SK-MEL-5 (cell line): ENCODE data around the gene AGPAT3. TPM values are rescaled to one million over a fixed set of nuclear protein-coding genes. Genes with fewer than 3 reads are reported as not detected.

Source experiments
- DNase-seq: peaks from one replicate; pipeline ENCODE4 v3.0.0-alpha.2; 2016; ENCODE audit warnings: low read depth, low spot score
- in situ Hi-C: cut with HindIII; loops from 2 replicates; pipeline ENCODE4 v1.10.0; 2016; ENCODE audit warnings: low sequenced_read_pairs, high pct_unique_total_duplicates, low pct_unique_long_range_greater_than_20kb
- total RNA-seq: library from RNA; depleted of rRNA; stranded (reverse); fragments of >200 nt; shearing (Covaris generic); gene quantifications from 2 replicates; pipeline ENCODE4 v1.2.3, GENCODE V29; 2014

The AGPAT3 gene
- total RNA-seq, 1 experiment from 2014 or later: 22.5 TPM

DNA sequence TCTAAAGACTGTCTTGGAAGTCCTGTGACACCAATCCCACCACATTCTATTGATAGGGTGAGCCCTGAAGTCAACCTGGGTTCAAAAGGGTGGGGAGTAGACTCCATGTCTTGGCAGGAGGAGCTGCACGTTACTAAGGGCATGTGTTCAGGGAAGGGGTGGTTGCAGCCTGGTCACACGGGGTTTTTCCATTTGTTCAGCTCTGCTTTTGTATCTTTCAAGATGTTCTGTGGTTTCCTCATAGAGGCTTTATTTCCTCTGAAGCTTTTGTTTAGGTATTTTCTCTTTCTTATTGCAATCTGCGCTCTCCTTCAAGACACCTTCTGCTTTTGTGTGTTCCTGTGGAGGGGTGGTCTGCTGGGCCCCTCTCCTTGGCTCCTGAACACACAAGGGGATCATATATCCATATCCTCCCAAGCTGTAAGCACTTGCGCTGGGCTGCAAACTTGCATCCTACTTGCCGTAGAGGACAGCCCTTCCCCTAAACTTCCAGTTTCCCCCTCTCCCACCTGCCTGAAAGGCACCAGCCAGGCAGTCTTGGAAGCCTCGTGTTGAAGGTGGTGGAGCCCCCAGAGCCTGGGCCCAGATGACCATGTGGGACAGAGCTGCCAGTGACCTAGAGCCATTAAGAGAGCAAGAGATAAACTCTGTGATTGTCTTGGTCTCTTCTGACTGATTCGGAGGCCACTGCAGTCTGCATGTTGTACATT lies 84.6 kb downstream of the AGPAT3 start:
- in situ Hi-C loops: no loop called here
- DNase-seq: no peak

DNA sequence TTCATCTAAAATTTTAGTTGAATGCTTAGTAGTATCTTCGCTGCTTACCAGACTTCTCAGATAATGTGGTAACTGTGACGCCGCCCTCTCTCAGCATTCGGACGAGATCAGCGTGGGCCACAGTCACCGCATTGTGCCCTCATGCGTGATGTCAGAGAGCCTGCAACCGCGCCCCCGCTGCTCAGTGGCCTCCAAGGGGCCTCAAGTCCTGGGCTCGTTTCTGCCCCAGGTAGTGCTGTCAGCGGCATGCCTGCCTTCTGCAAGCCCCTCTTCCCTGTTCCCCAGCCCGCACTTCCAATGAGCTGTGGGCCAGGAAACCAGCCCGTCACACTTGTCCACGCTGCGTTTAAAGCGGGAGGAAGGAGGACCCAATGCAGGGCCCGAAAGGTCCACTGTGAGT lies 85.5 kb downstream of the AGPAT3 start:
- in situ Hi-C loops: no loop called here
- DNase-seq: no peak

DNA sequence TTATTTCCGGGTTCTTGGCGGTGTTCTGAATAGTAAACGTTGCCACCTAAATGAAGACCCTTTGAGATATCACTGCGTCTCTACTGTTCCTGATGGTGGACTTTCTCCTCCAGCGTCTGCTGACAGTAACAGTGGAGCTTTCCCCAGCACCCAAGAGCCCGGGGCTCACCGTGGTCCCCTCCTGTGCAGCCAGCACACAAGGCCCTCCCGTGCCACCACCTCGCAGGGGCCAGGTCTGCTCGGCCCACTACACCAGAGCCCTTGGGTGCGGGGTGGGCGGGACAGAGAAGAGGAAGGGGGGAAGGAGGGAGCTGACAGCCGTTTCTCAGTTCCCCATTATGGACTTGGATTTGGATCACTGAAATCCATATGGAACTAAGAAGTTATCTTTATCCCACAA lies 85.9 kb downstream of the AGPAT3 start:
- in situ Hi-C loops: no loop called here
- DNase-seq: no peak

DNA sequence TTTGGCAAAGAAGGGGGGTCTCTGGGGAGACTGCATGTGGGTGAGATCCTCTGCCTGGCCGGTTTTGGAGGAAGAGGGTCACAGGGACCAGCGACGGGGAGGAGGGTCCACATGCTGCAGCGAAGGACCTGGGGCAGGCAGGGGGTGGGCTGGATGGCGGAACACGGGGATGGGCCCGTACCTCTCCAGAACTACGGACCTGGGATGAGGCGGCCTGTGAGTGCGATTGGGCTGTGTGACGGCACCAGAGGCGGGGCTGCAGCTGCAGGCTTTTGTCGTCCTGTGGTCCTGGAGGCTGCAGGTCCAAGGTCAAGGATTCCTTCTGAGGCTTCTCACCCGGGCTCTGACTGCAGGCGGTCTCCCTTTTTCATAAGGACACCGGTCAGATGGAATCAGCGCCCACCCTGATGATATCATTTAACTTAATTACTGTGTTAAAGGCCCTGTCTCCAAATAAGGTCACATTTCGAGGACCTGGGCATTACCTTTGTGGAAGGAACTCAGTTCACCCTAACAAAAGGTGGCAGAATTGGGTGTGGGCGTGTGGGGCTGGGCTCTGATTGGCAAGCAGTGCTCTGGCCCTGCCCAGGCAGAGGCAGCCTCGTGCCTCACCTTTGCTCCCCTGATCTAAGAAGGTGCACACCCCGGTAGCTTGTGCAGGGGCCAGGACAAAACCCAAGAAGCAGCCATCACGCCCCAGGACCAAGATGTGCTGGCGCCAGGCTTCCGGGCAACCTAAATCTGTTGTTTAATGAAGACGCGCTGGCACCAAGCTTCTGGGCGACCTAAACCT lies 87.1 kb downstream of the AGPAT3 start:
- in situ Hi-C loops: no loop called here

DNA sequence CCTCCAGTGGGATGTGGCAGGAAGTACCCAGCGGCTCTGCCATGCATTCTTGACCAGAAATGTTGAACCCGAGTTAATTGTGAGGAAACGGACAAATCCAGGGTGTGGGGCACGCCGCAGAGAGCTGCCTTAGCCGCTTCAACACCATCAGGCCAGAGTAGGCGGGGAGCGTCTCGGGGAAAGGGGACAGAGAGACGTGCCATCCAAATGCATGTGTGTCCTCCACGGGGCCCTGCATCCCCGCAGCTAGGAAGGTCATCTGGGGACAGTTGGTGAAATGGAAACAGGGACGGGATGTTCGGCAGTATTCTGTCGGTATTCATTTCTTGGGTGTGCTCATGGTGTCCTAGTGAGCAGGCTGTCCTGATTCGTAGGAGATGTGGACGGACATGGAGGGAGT lies 88.0 kb downstream of the AGPAT3 start:
- no peak for DNase-seq
- in situ Hi-C loops: no loop called here

More for the DNA sequence above, 87.1 kb downstream of the AGPAT3 start:
- no peak for DNase-seq

DNA sequence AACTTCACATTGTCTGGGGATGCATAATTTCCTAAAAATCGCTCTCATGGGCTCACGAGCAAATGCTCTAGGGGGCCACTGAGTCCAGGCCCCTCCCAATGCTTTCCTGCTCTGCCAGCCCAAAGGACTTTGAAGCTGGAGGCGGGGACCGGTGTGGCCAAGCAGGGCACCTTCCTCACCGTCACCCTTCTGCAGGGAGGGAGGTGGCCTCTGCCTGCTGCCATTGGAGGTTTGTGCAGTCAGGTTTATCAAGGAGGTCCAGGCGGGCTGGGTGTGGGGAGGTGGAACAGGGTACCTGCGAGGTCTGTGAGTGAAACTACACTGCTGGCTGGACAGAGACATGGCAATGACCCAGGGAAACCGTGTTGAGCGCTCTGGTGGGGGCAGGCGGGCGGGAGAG lies 89.0 kb downstream of the AGPAT3 start:
- in situ Hi-C loops: no loop called here
- DNase-seq: no peak

DNA sequence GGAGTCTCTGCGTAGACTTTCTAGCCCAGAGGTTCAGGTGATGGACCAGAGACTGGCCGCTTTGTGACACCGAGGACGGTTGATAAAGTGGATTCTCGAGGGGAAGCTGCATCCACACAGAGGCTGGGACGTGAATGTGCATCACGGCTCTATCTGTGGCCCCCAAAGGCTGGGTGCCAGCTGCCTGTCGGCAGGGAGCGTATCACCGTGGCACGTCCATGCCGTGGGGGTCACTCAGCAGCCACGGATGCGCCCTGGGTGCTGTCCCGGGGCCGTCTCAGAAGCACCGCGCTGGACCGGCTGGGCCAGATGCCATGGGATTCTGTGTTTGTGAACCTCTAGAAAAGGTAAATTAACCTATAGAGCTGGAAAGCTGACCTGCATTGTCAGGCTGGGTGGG lies 89.9 kb downstream of the AGPAT3 start:
- in situ Hi-C loops: no loop called here
- no peak for DNase-seq

DNA sequence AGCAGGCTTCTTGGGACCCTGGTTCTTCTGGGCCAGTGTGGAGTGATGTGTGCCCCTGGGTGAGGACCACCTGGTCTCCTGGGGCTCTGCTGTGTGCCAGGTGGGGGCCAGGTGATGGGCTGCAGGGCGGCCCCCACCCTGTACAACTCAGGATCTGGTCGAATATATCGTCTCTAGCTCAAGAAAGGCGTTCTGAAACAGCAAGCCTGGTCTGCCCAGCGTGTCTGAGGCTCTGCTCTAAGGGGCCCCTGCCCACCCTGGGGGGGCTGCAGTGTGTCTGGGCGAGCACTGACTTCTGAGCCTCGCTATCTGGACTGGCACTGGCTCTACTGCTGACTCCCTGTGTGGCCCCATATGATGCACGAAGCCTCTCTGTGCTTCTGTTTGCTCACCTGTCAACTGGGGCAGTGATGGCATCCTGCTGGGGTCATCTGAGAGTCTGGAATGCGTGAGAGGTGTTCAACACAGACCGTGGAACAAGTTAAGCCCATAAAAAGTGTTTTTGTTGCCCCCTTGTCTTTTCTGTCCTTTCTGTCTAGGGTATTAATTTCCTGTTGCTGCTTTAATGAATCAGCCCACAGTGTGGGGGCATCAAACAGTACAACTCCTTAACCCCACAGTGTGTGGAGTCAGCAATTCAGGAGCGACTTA lies 91.1 kb downstream of the AGPAT3 start:
- DNase-seq: no peak

DNA sequence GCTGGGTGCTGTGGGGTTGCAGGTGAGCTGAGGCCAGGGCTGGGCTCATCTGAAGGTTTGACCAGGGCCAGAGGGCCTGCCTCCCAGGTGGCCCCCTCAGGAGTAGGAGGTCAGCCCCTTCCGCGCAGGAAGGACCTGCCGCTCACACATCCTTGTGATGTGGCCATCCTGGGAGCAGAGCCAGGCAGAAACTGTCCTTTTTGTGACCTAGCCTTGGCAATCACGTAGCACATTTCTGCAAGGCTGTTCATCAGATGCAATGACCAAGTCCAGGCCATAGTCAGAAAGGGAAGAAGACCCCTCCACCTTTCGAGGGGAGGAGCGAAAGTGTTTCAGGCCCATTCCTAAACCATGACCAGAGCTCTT lies 91.6 kb downstream of the AGPAT3 start:
- no peak for DNase-seq
- in situ Hi-C loops: no loop called here

More for the DNA sequence above, 91.1 kb downstream of the AGPAT3 start:
- in situ Hi-C loops: no loop called here

DNA sequence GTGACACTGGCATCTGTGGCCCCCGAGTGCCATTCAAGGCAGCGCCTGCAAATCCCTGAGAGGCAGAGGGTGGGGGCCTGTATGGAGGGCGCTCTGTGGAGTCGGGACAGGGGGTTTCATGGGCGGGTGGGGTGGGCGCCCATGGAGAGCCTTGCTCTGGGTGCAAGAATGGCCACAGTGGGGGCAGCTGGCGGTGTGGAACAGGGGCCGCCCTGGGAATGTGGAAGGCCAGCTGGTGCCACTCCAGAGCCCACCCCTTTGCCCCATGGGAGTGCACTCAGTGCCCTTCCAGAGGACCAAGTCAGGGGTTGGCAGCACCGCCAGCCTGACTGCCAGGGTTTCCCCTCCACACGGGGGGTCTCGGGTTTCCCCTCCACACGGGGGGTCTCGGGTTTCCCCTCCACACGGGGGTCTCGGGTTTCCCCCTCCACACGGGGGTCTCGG lies 92.1 kb downstream of the AGPAT3 start:
- in situ Hi-C loops: no loop called here
- no peak for DNase-seq

DNA sequence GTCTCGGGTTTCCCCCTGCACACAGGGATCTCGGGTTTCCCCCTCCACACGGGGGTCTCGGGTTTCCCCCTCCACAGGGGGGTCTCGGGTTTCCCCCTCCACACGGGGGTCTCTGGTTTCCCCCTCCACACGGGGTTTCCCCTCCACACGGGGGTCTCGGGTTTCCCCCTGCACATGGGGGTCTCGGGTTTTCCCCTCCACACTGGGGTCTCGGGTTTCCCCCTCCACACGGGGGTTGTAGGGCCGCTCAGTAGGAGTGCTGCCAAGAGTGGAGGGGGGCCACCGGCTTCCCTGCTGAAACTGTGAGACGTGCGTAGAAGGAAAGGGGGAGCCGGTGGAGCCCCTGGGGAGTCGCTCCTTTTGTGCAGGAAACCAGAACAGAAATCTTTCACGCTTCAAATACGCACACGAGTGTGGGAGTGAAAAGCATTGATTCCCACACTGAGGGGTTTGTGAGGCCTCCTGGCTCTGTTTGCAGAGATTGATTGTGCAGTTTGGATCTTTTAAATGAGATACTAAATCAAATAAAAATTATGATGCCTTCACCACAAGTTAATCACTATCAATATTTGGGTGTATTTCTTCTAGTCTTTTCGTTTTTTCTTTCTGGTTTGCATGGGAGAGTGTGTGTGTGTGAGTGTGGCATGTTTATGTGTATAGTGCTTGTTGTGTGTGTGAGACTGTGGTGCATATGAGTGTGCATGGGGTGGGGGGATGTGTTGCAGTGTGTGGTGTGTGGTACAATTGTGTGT lies 92.8 kb downstream of the AGPAT3 start:
- in situ Hi-C loops: no loop called here
- no peak for DNase-seq

DNA sequence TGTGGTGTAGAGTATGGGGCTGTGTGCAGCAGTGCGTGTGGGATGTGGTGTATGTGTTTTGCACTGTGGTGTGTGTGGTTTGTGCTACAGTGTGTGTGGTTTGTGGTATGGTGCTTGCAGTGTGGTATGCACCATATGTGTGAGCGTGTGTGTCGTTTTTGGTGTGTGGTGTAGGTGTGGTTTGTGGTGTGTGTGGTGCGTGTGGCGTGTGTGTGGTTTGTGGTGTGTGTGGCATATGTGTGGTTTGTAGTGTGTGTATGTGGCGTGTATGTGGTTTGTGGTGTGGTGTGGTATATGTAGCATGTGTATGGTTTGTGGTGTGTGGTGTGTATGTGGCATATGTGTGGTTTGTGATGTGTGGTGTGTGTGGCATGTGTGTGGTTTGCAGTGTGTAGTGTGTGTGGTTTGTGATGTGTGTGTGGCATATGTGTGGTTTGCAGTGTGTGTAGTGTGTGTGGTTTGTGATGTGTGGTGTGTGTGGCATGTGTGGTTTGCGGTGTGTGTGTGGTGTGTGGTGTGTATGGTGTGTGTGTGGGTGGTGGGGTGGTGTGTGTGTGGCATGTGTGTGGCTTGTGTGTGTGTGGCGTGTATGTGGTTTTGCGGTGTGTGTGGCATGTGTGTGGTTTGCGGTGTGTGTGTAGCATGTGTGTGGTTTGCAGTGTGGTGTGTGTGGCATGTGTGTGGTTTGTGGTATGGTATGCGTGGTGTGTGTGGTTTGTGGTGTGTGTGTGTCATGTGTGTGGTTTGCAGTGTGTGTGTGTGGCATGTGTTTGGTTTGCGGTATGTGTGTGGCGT lies 93.5 kb downstream of the AGPAT3 start:
- DNase-seq: no peak
- in situ Hi-C loops: no loop called here

DNA sequence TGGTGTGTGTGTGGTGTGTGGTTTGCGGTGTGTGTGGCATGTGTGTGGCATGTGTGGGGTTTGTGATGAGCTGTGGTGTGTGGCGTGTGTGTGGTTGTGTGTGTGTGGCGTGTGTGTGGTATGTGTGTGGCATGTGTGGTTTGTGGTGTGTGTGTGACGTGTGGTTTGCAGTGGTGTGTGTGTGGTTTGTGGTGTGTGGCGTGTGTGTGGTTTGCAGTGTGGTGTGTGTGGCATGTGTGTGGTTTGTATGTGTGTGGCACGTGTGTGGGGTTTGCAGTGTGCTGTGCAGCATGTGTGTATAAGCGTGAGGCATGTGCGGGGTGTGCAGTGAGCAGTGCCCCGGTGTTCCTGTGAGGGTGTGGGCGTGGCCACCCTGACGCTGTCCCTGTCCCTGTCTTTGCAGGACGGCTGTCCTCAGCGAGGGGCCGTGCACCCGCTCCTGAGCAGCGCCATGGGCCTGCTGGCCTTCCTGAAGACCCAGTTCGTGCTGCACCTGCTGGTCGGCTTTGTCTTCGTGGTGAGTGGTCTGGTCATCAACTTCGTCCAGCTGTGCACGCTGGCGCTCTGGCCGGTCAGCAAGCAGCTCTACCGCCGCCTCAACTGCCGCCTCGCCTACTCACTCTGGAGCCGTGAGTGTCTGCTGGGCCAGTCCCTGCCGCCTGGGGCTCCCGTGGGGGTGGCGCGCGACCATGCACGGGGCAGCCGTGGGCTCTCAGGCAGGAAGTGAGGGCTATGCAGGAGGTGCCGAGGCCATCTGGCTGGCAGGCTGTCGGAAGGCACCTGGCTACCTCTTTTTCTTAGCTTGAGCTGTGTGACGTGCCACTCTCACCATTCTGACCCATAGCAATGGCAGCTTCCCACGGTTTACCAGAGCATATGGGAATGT lies 94.5 kb downstream of the AGPAT3 start:
- DNase-seq: no peak
- in situ Hi-C loops: no loop called here

DNA sequence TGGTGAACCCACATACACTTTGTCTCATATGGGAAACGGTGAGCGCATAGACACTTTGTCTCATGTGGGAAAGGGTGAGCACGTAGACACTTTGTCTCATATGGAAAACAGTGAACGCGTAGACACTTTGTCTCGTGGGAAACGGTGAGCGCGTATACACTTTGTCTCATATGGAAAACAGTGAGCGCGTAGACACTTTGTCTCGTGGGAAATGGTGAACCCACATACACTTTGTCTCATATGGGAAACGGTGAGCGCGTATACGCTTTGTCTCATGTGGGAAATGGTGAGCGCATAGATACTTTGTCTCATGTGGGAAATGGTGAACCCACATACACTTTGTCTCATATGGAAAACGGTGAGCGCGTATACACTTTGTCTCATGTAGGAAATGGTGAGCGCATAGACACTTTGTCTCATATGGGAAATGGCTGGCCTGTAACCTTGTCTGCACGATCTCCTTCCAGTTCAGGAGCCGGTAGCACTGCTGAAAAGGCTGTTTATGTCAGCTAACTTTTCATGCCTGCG lies 96.4 kb downstream of the AGPAT3 start:
- in situ Hi-C loops: no loop called here
- no peak for DNase-seq

DNA sequence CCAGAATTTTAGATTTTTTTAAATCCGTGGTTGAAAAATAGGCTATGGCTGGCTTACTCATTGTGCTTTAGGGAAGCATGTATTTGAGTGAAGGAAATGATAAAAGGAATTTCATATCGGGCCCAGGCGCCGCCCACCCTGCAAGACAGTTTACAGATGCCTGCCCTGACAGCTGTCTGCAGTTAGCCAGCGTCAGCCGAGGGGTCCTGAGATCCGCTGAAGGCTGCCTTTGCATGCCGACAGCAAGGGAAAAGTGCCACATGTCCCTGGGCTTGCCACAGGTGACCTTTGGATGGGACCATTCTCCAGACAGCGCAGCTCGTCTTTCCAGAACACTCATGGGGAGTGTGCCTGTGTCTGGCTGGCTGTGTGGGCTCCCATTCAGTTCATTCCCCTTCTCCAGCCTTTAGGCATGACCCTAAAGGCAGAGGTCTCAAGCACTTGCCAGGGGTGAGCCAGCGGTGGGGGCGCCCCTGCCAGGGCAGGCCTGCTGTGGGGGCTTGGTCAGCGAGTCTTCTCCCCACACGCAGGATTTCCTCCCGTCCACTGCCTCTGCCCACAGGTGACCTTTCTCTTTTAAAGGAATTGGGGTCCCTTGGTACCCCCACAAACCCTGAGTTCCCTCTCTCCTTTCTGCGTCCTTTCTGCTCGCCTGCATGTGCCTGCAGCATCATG lies 101.0 kb downstream of the AGPAT3 start:
- in situ Hi-C loops: no loop called here
- DNase-seq: no peak
